NCI-H2029 treated with DMSO at 0.1 percent for 48 hours (cell line): Measurements from ENCODE around the gene ITPK1.

Source experiments
- DNase-seq: peaks from one replicate; lab custom pipeline; 2025; lab: John Stamatoyannopoulos, UW

Gene ITPK1

DNA sequence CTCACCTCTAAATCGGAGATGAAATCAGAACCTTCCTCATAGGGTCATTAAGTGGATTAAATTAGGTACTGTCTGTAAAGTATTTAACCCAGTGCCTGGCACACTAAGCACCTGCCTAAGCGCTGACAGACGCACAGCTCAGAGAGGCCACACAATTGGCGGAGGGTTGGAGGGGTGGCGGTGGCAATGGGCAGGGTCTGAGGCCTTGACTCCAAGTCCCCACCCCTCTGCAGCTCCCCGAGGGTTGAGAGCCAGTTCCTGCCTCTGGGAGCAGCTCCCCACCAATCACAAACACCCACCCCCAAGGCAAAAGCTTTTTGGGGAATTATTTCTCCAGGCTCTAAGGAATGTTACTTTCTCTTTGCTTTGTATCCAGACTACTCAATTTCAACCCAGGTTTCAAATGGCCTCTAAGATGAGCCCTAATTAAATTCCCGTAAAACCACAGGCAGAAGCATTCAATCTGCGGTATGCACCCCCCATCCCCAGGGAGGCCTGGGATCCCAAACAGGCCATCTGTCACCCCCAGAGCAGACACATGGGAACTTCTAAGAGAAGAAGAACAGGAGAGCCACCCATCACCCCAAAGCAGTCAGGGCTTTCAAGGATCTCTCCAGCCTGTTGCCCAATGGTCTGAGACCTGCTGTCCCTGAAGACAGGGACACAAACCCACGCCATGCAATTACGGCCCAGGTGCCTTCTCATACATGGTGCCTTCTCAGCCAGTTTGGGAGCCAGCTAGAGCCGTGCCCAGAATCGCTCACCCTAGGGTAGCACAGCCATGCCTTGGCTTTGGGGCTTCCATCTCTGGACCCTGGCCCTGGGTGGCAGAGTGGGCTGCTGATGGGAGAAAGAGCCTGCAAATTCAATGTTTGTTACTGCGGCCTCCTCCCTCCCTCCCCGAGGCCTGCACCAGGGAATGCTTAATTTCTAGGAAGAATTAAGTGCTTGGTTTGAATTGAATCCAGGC, 126.7 kb downstream of the ITPK1 start:
- no peak for DNase-seq

- DNase-seq, result no peak
Measured at GRCh38 chr14:92987713-92988510, 127.8 kb downstream of the ITPK1 start.

DNA sequence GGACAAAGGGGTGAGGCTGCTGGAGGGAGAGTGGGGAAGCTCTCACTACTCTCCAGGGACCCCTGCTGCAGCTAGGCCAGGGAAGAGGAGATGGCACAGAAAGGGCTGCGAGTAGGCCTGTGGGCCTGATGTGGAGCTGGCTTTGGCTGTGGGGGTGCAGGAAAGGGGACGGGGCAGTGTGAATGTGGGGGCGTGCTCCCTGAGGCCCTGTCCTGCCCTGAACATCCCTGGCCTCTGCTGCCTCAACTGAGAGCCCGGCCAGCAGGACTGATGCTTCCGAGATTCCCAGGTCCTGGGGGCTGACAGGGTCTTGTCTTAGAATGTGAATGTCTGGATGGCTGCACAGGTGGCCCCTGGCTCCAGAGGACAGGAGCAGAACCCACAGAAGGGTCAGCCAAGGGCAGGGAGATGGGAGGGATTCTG, 128.6 kb downstream of the ITPK1 start:
- DNase-seq, result no peak

DNA sequence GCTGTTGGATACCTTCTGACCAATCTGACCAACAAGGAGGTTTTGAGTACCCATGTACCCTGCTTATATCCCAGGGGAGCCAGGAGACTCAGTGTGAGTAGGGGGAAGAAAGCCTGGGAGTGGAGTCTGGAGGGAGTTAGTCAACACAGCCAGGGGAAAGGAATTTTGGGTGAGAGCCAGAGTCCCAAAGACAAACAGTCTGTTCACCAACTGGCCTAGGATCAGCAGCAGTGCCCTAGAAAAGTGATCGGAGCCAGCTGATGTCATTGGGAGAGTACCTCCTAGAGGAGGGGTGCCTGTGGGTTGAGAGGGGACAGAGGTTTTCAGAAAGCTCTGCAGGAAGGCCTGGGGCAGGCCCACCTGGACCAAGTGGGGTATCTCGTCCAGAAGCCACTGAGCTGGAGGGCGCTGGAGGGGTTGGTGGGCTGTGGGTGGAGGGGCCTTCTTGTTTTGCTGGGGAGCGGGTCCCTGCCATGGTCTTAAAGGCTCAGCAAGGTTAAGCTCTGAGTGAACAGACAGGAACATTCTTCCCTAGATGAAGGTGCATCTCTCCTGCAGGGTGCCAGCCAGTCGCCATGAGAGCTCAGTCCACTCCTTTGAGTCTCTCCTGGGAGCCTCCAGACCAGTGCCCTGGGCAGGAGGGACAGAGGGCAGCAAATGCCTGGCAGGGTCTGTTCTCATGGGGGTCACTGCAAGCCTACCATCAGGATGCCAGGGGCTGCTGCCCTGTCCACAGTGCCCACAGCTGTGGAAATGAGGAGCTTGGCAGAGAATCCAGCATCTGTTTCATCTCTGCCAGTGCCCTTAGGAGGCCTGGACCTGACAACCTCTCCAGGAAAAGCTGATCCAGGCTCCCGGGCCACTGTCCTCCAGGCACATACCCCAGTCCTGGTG, 129.2 kb downstream of the ITPK1 start:
- no peak for DNase-seq

GRCh38 chr14:92985521-92985920, 130.2 kb downstream of the ITPK1 start:
- DNase-seq, result no peak

DNA sequence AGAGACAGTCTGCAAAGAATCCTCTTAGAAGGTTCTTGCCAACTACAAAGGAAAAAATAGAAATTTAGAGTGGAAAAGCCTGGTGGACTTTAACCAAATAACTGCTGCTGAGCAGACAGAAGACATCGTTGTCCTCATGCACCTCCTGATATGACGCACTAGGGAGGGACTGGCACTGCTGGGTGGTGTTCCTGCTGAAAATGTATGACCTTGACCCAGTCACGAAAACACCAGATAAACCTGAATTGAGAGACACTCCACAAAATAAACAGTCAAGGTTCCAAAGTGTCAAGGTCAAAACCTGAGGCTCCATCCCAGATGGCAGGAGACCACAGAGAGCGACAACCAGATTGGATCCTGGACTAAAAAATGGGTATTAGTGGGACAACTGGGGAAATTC, 130.8 kb downstream of the ITPK1 start:
- DNase-seq, result no peak

GRCh38 chr14:92984082-92984788, 131.5 kb downstream of the ITPK1 start:
- DNase-seq, result no peak

DNA sequence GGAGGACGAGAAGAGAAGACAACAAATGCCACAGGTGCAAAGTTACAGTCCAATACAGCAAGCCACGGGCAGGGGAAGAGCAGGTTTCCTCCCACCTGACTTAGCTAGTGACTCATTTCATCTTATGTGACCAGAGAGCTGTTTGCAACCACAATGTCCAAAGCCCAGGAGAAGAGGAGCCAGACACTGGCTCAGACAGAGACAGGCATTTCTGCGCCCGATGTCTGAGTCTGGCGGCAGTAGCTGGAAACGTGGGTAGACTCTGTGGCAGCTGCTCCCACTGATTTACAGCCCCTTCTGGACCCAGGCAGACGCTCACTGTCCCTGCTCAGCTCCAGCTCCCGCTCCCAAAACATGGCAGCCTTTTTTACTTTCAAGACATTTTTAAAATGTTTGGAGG, 132.8 kb downstream of the ITPK1 start:
- DNase-seq, result no peak

DNA sequence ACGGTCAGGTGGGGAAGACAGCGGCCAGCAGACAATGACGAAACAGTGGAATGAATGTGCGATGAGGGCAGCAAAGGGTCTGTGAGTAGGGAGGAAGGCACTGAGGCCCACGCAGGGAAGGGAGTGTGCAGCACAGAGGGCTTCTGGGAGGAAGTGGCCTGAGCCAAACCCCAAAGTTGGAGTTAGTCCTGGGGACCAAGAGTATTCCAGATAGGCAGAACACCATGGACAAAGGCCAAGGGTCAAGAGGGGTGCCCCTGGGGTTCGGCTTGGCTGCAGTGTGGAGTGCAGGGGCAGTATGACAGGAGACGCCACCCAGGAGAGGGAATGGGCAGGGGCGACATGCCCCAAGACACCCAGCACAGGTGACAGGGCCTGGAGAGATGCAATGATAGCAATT, 134.0 kb downstream of the ITPK1 start:
- no peak for DNase-seq

GRCh38 chr14:92980866-92981265, 134.9 kb downstream of the ITPK1 start:
- no peak for DNase-seq

DNA sequence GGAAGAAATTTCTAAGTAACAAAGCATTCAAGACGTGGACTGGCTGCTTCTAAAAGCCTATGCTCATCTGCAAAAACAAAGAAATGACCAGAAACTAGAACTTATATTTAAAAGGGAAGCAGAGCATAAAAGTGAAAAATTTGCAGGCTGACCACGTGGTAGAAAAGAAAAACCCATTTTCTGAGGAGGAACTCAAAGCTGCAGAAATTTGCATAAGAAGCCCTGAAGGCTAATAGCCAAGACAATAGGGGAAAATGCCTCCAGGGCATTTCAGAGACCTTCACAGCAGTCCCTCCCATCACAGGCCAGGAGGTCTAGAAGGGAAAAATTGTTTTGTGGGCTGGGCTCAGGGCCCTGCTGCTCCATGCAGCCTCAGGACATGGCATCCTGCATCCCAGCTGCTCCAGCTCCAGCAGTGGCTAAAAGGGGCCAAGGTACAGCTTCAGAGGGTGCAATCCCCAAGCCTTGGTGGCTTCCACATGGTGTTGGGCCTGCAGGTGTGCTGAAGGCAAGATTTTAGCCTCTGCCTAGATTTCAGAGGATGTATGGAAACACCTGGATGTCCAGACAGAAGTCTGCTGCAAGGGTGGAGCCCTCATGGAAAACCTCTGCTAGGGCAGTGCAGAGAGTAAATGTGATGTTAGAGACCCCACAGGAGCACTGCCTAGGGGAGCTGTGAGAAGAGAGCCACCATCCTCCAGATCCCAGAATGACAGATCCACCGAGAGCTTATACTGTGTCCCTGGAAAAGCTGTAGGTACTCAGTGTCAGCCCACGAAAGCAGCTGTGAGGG, 137.3 kb downstream of the ITPK1 start:
- DNase-seq, result no peak

GRCh38 chr14:92976268-92976667, 139.5 kb downstream of the ITPK1 start:
- no peak for DNase-seq

DNA sequence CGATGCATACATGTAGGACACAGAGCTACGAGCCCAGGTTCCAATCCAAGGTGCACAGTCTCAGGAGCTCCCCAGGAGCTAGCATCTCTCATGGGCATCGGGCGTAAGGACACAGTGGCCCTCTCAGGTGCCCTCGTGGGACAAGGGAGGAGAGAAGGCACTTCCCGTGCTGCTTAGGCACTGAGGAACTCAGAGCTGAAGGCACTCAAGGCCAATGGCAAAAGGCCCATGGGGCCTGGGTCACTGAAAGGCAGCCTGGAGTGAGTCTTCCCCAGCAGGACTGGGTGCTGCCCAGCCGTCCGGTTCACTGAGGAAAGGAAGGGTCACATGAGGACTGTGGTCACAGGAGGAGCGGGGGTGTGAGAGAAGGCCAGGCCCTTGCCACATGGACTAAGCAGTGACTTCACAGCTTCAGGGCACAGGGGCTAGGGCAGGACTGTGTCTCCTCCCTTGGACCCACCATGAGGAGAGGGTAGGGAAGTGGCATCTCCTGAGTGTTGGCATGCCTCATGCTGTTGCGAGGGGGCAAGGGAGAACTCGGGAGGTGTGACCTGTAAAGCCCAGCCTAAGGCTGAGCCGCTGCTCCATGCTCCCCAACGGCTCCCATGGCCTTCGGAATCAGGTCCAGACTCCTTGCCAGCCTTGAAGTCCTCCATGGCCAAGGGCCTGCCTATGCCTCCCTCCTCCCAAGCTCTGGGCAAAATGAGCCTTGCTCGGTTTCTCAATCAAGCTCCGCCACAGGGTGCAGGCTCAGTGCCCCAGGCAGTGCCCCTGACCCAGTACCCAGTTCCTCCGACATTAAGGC, 141.0 kb downstream of the ITPK1 start:
- DNase-seq, result no peak

GRCh38 chr14:92973798-92974372, 141.8 kb downstream of the ITPK1 start:
- no peak for DNase-seq

GRCh38 chr14:92973261-92973797, 142.4 kb downstream of the ITPK1 start:
- peak; percentile 20 for DNase-seq

GRCh38 chr14:92971601-92972180, 144.0 kb downstream of the ITPK1 start:
- no peak for DNase-seq

- no peak for DNase-seq
Measured at GRCh38 chr14:92970271-92970670, 145.5 kb downstream of the ITPK1 start.

GRCh38 chr14:92969871-92970270, 145.9 kb downstream of the ITPK1 start:
- DNase-seq, result no peak

DNA sequence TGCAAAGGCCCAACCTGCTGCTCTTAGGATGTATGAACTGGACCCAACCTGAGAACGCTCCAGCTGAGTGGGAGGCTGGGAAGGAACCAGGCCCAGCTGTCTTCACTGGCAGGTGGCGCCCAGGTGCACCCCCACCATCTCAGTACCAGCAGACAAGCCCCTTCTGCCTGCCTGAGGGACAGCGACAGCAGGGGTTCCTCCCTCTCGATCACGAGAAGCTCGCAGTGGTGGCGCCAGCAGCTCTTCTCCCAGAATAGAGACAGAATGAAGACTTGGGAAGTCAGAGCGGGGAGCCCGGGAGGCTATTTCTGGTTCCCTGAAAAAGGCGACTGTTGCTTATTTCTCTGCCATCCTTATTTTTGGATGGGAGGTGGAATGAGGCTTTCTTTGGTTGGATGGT, 146.3 kb downstream of the ITPK1 start:
- DNase-seq, result no peak
